Loucy (cell line): Measurements from ENCODE around the gene HDLBP.

Experiments
- CTCF ChIP-seq: fragments of 200-600 bp; sonication (generic); conservative IDR thresholded peaks from 2 replicates; pipeline ENCODE4 v1.5.1; 2014; ENCODE audit warnings: mild to moderate bottlenecking, antibody characterized with exemption, low read length
- EZH2phosphoT487 ChIP-seq: fragments of 200-600 bp; IDR thresholded peaks from 2 replicates; pipeline ENCODE4 v1.6.1; 2018; ENCODE audit warnings: antibody characterized with exemption, mild to moderate bottlenecking, moderate library complexity, borderline replicate concordance

- TF ChIP-seq CTCF (no peak), EZH2phosphoT487 (no peak)
Measured at GRCh38 chr2:241310917-241311566, 4.4 kb downstream of the HDLBP start.
